Colonic mucosa (tissue), 4 donors: ENCODE results near the gene ADCY2. TPM values are rescaled to one million over a fixed set of nuclear protein-coding genes. Genes with fewer than 3 reads are reported as not detected.

Experiments
- DNase-seq: peaks from one replicate; pipeline ENCODE4 v3.0.0-alpha.2; 2020
- H3K27ac ChIP-seq: fragments of 200-600 bp; one replicate; pipeline ENCODE4 v1.8.0; 2021
- H3K27me3 ChIP-seq: fragments of 200-600 bp; one replicate; pipeline ENCODE4 v1.8.0; 2021
- H3K36me3 ChIP-seq: fragments of 200-600 bp; one replicate; pipeline ENCODE4 v1.8.0; 2021
- H3K4me1 ChIP-seq: fragments of 200-600 bp; one replicate; pipeline ENCODE4 v1.8.0; 2021; ENCODE audit warnings: mild to moderate bottlenecking
- H3K4me3 ChIP-seq: fragments of 200-600 bp; one replicate; pipeline ENCODE4 v1.8.0; 2021
- H3K9ac ChIP-seq, 2 donors: one replicate each; pipeline ENCODE4 v1.7.0; 2013; ENCODE audit warnings: control low read depth in 2 of 2, low read depth in 2 of 2, low read length in 2 of 2
- H3K9me3 ChIP-seq: fragments of 200-600 bp; one replicate; pipeline ENCODE4 v1.8.0; 2021
- CTCF ChIP-seq: fragments of 200-600 bp; IDR thresholded peaks from one replicate; pipeline ENCODE4 v1.8.0; 2022; ENCODE audit warnings: antibody characterized with exemption, mild to moderate bottlenecking
- intact Hi-C: fragments of 100-400 bp; cut with DNase I; formaldehyde crosslinking; loops from one replicate; pipeline ENCODE4 v1.14.1; 2022
- total RNA-seq, 2 donors: library from RNA; stranded (reverse); fragmentation: NEBNext Ultra II Directional in 1 of 2; extraction: Animal tissue kit (Norgen Biotek cat#: 25700) in 1 of 2; gene quantifications; one replicate each; pipeline ENCODE4 v1.2.1, GENCODE V29; 2021
- donor health status: healthy.
- donor health status: DM: no; HTN: no; CAD: no.
- donor health status: DM: no; HTN: no; CAD: no.

ADCY2 gene
- total RNA-seq, 2 donors from 2014 or later: 0.67 to 1.9 TPM

GRCh38 chr5:7426284-7426683 lies 30.3 kb downstream of the ADCY2 start:
- no peak for TF ChIP-seq CTCF
- no peak overlapping the region for H3K4me3 ChIP-seq
- no peaks in the 10 kb centered on the region for H3K36me3 ChIP-seq
- no peaks in the 10 kb centered on the region for H3K27me3 ChIP-seq
- H3K9me3 ChIP-seq: no peaks in the 10 kb centered on the region
- no peak overlapping the region for H3K27ac ChIP-seq
- intact Hi-C loops: no loop called here
- no peak for DNase-seq
- H3K9ac ChIP-seq: no peak overlapping the region
- H3K4me1 ChIP-seq: no peaks in the 10 kb centered on the region

- Histone ChIP-seq H3K27me3 (no peaks in the 10 kb centered on the region), H3K36me3 (no peaks in the 10 kb centered on the region), H3K9me3 (no peaks in the 10 kb centered on the region), H3K9ac (no peak overlapping the region), H3K4me1 (no peaks in the 10 kb centered on the region), H3K27ac (no peak overlapping the region), H3K4me3 (no peak overlapping the region)
- DNase-seq: no peak
- no peak for TF ChIP-seq CTCF
- intact Hi-C loops: no loop called here
These were observed 39.0 kb downstream of the ADCY2 start for GRCh38 chr5:7434914-7435313.

GRCh38 chr5:7435503-7435902 lies 39.6 kb downstream of the ADCY2 start:
- no peaks in the 10 kb centered on the region for H3K9me3 ChIP-seq
- H3K4me3 ChIP-seq: no peak overlapping the region
- H3K4me1 ChIP-seq: no peaks in the 10 kb centered on the region
- intact Hi-C loops: no loop called here
- no peak for DNase-seq
- TF ChIP-seq CTCF: no peak
- H3K36me3 ChIP-seq: no peaks in the 10 kb centered on the region
- no peaks in the 10 kb centered on the region for H3K27me3 ChIP-seq
- no peak overlapping the region for H3K9ac ChIP-seq
- no peak overlapping the region for H3K27ac ChIP-seq

- DNase-seq: no peak
- intact Hi-C loops: no loop called here
- Histone ChIP-seq H3K4me1 (no peaks in the 10 kb centered on the region), H3K27ac (no peak overlapping the region), H3K4me3 (no peak overlapping the region), H3K27me3 (no peaks in the 10 kb centered on the region), H3K9me3 (no peaks in the 10 kb centered on the region), H3K9ac (no peak overlapping the region), H3K36me3 (no peaks in the 10 kb centered on the region)
- TF ChIP-seq CTCF: no peak
These were observed 40.6 kb downstream of the ADCY2 start for GRCh38 chr5:7436521-7436920.

- H3K9me3 ChIP-seq: no peaks in the 10 kb centered on the region
- no peak overlapping the region for H3K4me3 ChIP-seq
- no peaks in the 10 kb centered on the region for H3K27me3 ChIP-seq
- H3K27ac ChIP-seq: no peak overlapping the region
- no peak for TF ChIP-seq CTCF
- intact Hi-C loops: no loop called here
- H3K9ac ChIP-seq: no peak overlapping the region
- DNase-seq: no peak
- no peaks in the 10 kb centered on the region for H3K36me3 ChIP-seq
- H3K4me1 ChIP-seq: no peaks in the 10 kb centered on the region
These were observed 41.9 kb downstream of the ADCY2 start for GRCh38 chr5:7437836-7438235.

- TF ChIP-seq CTCF: no peak
- H3K36me3 ChIP-seq: no peaks in the 10 kb centered on the region
These were observed 49.1 kb downstream of the ADCY2 start for GRCh38 chr5:7445068-7445467.

More at GRCh38 chr5:7445068-7445467, 49.1 kb downstream of the ADCY2 start:
- intact Hi-C loops: no loop called here
- H3K27ac ChIP-seq: no peak overlapping the region
- H3K27me3 ChIP-seq: no peaks in the 10 kb centered on the region
- no peak overlapping the region for H3K9ac ChIP-seq
- no peak overlapping the region for H3K4me3 ChIP-seq
- no peaks in the 10 kb centered on the region for H3K4me1 ChIP-seq
- no peak for DNase-seq
- H3K9me3 ChIP-seq: no peaks in the 10 kb centered on the region
